GM20000 (cell line): ENCODE data around the gene UQCRQ.
A peak's percentile ranks its signal among the peaks of the same experiment; 100 is the strongest.

Experiments used
- DNase-seq: peaks from one replicate; pipeline ENCODE4 v3.0.0; 2012; ENCODE audit warnings: low spot score
- TF ChIP-seq, protein P1 (sequence below): IDR thresholded peaks from 2 replicates; pipeline ENCODE4 v1.5.1; 2012; ENCODE audit warnings: mild to moderate bottlenecking, control low read depth; ENCODE audit errors: extremely low read depth, missing control alignments

Gene UQCRQ

GRCh38 chr5:132822650-132823480 is 43.6 kb upstream of the UQCRQ start:
- TF ChIP-seq, protein P1, sequence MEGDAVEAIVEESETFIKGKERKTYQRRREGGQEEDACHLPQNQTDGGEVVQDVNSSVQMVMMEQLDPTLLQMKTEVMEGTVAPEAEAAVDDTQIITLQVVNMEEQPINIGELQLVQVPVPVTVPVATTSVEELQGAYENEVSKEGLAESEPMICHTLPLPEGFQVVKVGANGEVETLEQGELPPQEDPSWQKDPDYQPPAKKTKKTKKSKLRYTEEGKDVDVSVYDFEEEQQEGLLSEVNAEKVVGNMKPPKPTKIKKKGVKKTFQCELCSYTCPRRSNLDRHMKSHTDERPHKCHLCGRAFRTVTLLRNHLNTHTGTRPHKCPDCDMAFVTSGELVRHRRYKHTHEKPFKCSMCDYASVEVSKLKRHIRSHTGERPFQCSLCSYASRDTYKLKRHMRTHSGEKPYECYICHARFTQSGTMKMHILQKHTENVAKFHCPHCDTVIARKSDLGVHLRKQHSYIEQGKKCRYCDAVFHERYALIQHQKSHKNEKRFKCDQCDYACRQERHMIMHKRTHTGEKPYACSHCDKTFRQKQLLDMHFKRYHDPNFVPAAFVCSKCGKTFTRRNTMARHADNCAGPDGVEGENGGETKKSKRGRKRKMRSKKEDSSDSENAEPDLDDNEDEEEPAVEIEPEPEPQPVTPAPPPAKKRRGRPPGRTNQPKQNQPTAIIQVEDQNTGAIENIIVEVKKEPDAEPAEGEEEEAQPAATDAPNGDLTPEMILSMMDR: no peak
- peak; percentile 44 for DNase-seq

DNA sequence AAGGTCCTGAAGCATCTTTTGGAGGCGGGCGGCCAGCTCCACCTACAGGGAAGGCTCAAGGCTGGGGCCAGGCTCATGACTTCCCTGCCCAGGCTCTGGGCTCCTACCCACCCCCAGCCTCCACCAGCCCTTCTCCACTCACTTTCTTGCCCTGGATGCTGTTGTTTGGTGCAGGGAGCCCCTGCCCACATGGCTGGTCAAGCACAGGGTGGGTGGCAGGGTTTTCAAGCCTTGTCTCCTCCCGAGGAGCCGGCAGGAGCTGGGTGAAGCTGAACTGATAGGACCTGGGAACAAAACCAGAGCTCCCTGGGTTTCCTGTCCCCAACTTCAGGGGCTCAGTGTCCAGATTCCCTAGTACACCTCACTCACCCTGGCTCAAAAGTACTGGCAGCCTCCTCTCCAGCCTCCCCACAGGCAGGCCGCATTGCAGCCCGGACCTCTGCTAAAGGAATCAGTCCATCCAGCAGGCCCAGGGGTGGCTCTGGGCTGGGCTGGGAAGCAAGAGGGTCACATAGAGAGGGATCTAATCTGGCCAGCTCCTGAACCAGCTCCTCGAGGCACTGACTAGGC is 42.9 kb upstream of the UQCRQ start:
- TF ChIP-seq, protein P1: no peak
- peak; percentile 45 for DNase-seq

DNA sequence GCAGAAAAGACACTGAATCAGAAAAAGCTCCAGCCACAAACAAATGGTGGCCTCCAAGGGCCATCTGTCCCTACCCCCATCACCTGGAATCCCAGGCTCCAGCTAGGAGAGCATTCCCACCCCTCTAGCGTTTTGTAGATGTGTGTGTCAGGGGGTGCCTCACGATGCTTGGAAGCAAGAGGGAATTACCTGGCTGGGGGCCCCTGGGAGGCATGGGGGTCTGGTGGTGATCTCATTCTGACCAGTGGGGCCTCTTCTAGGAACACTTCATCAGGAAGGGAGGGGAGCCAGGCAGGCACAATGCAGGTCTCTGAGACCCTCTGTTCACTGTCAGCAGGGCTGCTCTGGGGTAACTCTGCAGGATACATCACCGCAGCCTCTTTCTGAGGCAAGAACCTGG is 42.0 kb upstream of the UQCRQ start:
- DNase-seq: peak; percentile 39
- TF ChIP-seq, protein P1: no peak

DNA sequence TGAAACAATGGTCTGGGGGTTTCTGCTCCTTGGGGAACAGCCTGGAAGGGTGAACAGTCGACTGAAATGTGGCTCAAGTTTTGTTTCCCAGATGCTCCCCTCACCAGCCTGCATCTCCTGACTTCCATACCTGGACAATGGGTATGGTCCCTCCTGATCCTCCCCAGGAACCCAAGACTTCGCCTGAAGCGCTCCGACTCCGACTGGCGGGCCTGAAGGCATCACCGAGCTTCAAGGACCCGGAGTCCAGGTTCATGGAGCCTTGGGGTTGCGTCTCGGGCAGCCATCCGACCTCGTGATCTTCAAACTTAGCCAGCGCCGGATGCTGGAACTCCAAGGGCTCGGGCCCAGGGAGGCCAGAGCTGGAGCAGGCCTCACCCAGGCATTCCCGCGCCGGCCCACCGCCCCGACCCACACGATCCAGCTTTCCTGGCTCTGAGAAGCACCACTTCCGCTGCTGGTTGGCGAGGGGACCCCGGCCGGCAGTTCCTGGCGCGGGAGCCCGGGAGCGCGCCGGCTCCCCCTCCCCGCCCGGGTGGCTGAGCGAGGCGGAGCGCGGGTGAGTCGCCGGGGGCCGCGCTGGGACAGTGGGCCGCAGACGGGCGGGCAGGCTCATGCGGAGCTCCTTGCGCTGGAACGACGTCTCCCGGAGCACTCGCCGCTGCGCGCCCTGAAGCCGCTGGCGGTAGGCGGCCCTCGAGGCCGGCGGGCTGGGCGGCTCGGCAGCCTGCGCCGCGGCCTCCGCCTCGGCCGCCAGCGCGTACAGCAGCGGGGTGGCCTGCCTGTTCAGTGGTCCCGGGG is 41.2 kb upstream of the UQCRQ start:
- peak; percentile 72 for DNase-seq
- TF ChIP-seq, protein P1: no peak

DNA sequence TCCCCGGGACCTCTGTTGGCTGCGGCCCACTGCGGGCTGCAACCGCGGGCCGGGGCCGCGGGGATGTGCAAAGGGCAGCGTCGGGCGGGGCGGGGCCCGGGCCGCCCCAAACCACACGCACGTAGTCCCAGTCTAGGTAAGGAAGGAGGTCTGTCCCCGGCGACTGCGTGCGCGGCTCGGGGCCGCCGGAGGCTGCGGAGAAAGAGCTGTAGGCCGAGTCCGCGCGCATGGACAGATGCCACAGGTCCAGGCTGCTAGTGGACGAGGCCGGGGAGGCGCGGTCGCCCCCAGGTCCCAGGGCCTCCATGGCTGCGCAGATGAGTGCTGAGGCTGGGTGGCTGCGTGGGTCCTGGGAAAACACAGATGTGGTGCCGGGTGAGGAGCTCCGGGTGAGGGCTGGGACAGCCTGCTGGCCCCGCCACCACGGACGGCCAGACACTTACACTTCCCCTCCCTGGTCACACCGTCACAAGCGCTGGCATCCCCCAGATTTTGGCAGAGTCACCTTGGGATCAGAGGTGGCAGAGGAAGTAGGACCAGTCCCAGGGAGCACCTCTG is 40.5 kb upstream of the UQCRQ start:
- DNase-seq: no peak
- TF ChIP-seq, protein P1: no peak

- no peak for DNase-seq
- TF ChIP-seq, protein P1: no peak
Observed at GRCh38 chr5:132826424-132827082, 39.9 kb upstream of the UQCRQ start.
